Sigmoid colon (tissue), 7 donors: Measurements from ENCODE around the gene NPC1. TPM values are rescaled to one million over a fixed set of nuclear protein-coding genes. Genes with fewer than 3 reads are reported as not detected.

Experiments
- DNase-seq: peaks from one replicate; pipeline ENCODE4 v3.0.0-alpha.2; 2019
- H3K27ac ChIP-seq, 4 donors: fragments of 200-600 bp; sonication (generic); one replicate each; pipeline ENCODE4 v1.5.1; 2016 to 2019; ENCODE audit warnings: mild to moderate bottlenecking in 1 of 4
- H3K27me3 ChIP-seq, 3 donors: fragments of 200-600 bp; sonication (generic); one replicate each; pipeline ENCODE4 v1.5.1; 2019; ENCODE audit warnings: mild to moderate bottlenecking in 1 of 3
- H3K36me3 ChIP-seq, 4 donors: fragments of 200-600 bp; sonication (generic); one replicate each; pipeline ENCODE4 v1.5.1; 2016 to 2019
- H3K4me1 ChIP-seq, 4 donors: fragments of 200-600 bp; sonication (generic); one replicate each; pipeline ENCODE4 v1.5.1; 2017 to 2019
- H3K4me3 ChIP-seq, 4 donors: fragments of 200-600 bp; sonication (generic); one replicate each; pipeline ENCODE4 v1.5.1; 2017 to 2019; ENCODE audit warnings: mild to moderate bottlenecking in 2 of 4, moderate library complexity in 1 of 4
- H3K9me3 ChIP-seq, 4 donors: fragments of 200-600 bp in 3 of 4; sonication (generic) in 3 of 4; one replicate each; pipeline versions ENCODE4 v1.5.1 to v1.6.1; 2013 to 2019
- CTCF ChIP-seq, 4 experiments: fragments of 450-650 bp in 3 of 4; fragments of 200-600 bp in 1 of 4; IDR thresholded peaks; one replicate each; pipeline ENCODE4 v1.5.1; 2016 to 2019; ENCODE audit warnings: antibody characterized with exemption in 4 of 4, mild to moderate bottlenecking in 3 of 4, moderate library complexity in 2 of 4
- EP300 ChIP-seq, 4 donors: sonication (generic); formaldehyde crosslinking; IDR thresholded peaks; one replicate each; pipeline ENCODE4 v1.6.1; 2017; ENCODE audit warnings: antibody characterized with exemption in 4 of 4
- POLR2A ChIP-seq, 2 donors: fragments of 450-650 bp; IDR thresholded peaks; one replicate each; pipeline ENCODE4 v1.6.1; 2016; ENCODE audit warnings: antibody characterized with exemption in 2 of 2, mild to moderate bottlenecking in 2 of 2, moderate library complexity in 2 of 2
- POLR2AphosphoS5 ChIP-seq, 4 donors: sonication (generic); formaldehyde crosslinking; IDR thresholded peaks; one replicate each; pipeline ENCODE4 v1.6.1; 2017; ENCODE audit warnings: antibody characterized with exemption in 4 of 4
- WGBS, 2 donors: extraction: QIAGEN DNeasy Blood & Tissue Kit; methylation state at CpG; one replicate each; pipeline ENCODE4 v1.1.7; 2013; 5-methylcytosine and 5-hydroxymethylcytosine counted together
- intact Hi-C: fragments of 100-400 bp; cut with DNase I; formaldehyde crosslinking; loops from one replicate; pipeline ENCODE4 v1.15.1; 2023
- polyA plus RNA-seq, 3 donors: library from polyadenylated mRNA; stranded (reverse); fragments of 200-250 nt; gene quantifications; one replicate each; pipeline ENCODE4 v1.2.3, GENCODE V29; 2013
- small RNA-seq, 3 donors: library from RNA; depleted of rRNA; stranded (forward); fragments of <200 nt; gene quantifications; one replicate each; pipeline ENCODE3, GENCODE V24; 2016
- total RNA-seq, 4 donors: library from RNA; depleted of rRNA; stranded (reverse); fragments of >200 nt; gene quantifications; one replicate each; pipeline ENCODE4 v1.1.0, GENCODE V29; 2016
- donor health status: healthy with polysubstance abuse.
- donor health status: Bipolar disorder and iron deficiency.
- donor health status: healthy.

Gene NPC1
- total and polyA plus RNA-seq, 7 donors, result 9.0 to 59.2 (median 34.9) TPM

- Histone ChIP-seq H3K27ac (peak overlapping the region in 1 of 4 donors; percentile 3), H3K9me3 (no peaks in the 10 kb centered on the region), H3K36me3 (peaks cover under 1 to 31% (median 12%) of the 10 kb centered on the region in 4 donors), H3K27me3 (no peaks in the 10 kb centered on the region), H3K4me3 (no peak overlapping the region), H3K4me1 (peaks cover 0 to 3% (median 0%) of the 10 kb centered on the region in 4 donors)
- intact Hi-C loops, result no loop called here
- no peak for DNase-seq
- TF ChIP-seq POLR2A (IDR thresholded peaks at IDR 0.05) (no peak), POLR2AphosphoS5 (IDR thresholded peaks at IDR 0.05) (no peak), EP300 (IDR thresholded peaks at IDR 0.05) (no peak), CTCF (IDR thresholded peaks at IDR 0.05) (no peak)
- 96 to 97% methylated on average over 7 of the region's 7 CpGs for WGBS, 2 donors
Observed at GRCh38 chr18:23485386-23485785, 100.9 kb downstream of the NPC1 start.

GRCh38 chr18:23484561-23485182, 101.6 kb downstream of the NPC1 start:
- Histone ChIP-seq H3K4me1 (peaks cover 0 to 3% (median 0%) of the 10 kb centered on the region in 4 donors), H3K4me3 (no peak overlapping the region), H3K9me3 (no peaks in the 10 kb centered on the region), H3K27me3 (no peaks in the 10 kb centered on the region), H3K36me3 (peaks cover 8 to 38% (median 16%) of the 10 kb centered on the region in 4 donors), H3K27ac (peak overlapping the region in 1 of 4 donors; percentile 3)
- 88 to 90% methylated on average over 8 of the region's 8 CpGs for WGBS, 2 donors
- intact Hi-C loops, result no loop called here
- no peak for DNase-seq
- TF ChIP-seq POLR2AphosphoS5 (IDR thresholded peaks at IDR 0.05) (peak in 1 of 4 donors; percentile 29), POLR2A (IDR thresholded peaks at IDR 0.05) (no peak)

Small RNAs within 50 kb of the gene (small RNA-seq; reads per million reads assigned to genes)
- gene AC026634.1, result 0 reads per million in 3 donors
- 0 reads per million in 3 donors for gene RF00019

Other genes with a start within 250 kb of the NPC1 start
- gene RIOK3, start 133.2 kb downstream of the NPC1 start, total RNA-seq, result 10 to 100 TPM; 38.2 to 54.6 (median 45.6) TPM
- 100 to 1,000 TPM in 2 of 3 donors, 10 to 100 TPM in 1; 71.3 to 206 (median 161) TPM for gene RIOK3, start 133.2 kb downstream of the NPC1 start, polyA plus RNA-seq
- gene RMC1, start 83.0 kb downstream of the NPC1 start, total RNA-seq, result 10 to 100 TPM; 11.8 to 21.6 (median 17.4) TPM
- gene RMC1, start 83.0 kb downstream of the NPC1 start, polyA plus RNA-seq, result 10 to 100 TPM; 19.8 to 38.1 (median 27.9) TPM
- 10 to 100 TPM in 1 of 4 donors, 1 to 10 TPM in 3; 3.0 to 31.0 (median 6.3) TPM for gene ANKRD29, start 76.4 kb upstream of the NPC1 start, total RNA-seq
- gene ANKRD29, start 76.4 kb upstream of the NPC1 start, polyA plus RNA-seq, result 1 to 10 TPM; 2.5 to 4.2 (median 4.2) TPM
- gene LAMA3, start 102.9 kb upstream of the NPC1 start, total RNA-seq, result 10 to 100 TPM in 3 of 4 donors, 1 to 10 TPM in 1; 8.4 to 18.6 (median 12.2) TPM
- gene LAMA3, start 102.9 kb upstream of the NPC1 start, polyA plus RNA-seq, result 10 to 100 TPM in 2 of 3 donors, 1 to 10 TPM in 1; 6.0 to 19.9 (median 15.0) TPM